ENCODE measurements around the gene EIF2B5. TPM values are rescaled to one million over a fixed set of nuclear protein-coding genes. Genes with fewer than 3 reads are reported as not detected.

EIF2B5 gene
- total and polyA plus RNA-seq, 2 donors (not counting 1 experiment from before 2014, with no cell fraction given) = 73.2 to 83.8 TPM

DNA sequence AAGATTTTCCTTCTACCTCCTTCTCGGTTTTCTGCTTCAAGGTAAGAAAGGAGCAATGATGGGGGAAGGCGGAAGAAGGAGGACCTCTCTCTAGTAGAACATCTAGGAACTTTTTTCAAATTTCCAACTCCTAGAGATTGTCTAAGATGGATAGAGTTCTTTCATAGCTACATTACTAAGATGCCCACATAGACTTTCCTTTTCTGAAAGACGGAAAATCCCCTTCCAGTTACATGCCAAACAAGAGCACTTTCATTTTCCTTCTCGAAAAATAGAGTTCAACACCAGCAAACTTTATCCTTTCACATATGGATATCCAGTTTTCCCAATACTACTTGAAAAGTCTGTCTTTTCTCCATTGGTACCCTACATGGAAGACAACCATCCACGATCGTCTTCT lies 37.6 kb upstream of the EIF2B5 start:
- intact Hi-C loops (cut with micrococcal nuclease) = no loop called here
- H3K4me2 ChIP-seq (replicated peaks; ENCODE audit: low read depth, low read length, poor library complexity, severe bottlenecking) = no peak overlapping the region
- no peak overlapping the region for H3K27ac ChIP-seq (ENCODE audit: low read length in 2 of 2)
- no peak for DNase-seq
- 87% methylated on average over 4 of the region's 6 CpGs for WGBS (ENCODE audit: insufficient coverage)
- TF ChIP-seq EZH2 (IDR thresholded peaks at IDR 0.05; ENCODE audit: borderline replicate concordance, insufficient read depth, low read depth, low read length, poor library complexity, severe bottlenecking) (no peak), CTCF (IDR thresholded peaks at IDR 0.05) (no peak)
- H3K4me3 Mint-ChIP-seq = no peak overlapping the region
- no peak for ATAC-seq (ENCODE audit: low read depth)
- H3K9ac ChIP-seq (ENCODE audit: low read length) = no peak overlapping the region
- no peaks in the 10 kb centered on the region for H4K20me1 ChIP-seq (ENCODE audit: control insufficient read depth, insufficient read depth, low read length, poor library complexity, severe bottlenecking)
- H3K4me1 Mint-ChIP-seq = no peaks in the 10 kb centered on the region
- CTCF ChIA-PET = no interaction called here
- no peak overlapping the region for H3K4me3 ChIP-seq (ENCODE audit: control extremely low read depth in 1 of 5, extremely low read depth in 1 of 5, insufficient read depth in 1 of 5, low read depth in 2 of 5, low read length in 4 of 5)
- peaks cover 0 to 3% of the 10 kb centered on the region in 2 donors for H3K4me1 ChIP-seq (ENCODE audit: control insufficient read depth in 2 of 2, insufficient read depth in 2 of 2, low read length in 2 of 2)
- peaks cover 8% of the 10 kb centered on the region for H3K27me3 Mint-ChIP-seq
- H3K27me3 ChIP-seq (replicated peaks in 1 of 4; ENCODE audit: control extremely low read depth in 1 of 4, control insufficient read depth in 3 of 4, insufficient read depth in 4 of 4, low read length in 3 of 4) = peaks cover 0 to 2% (median 1%) of the 10 kb centered on the region in 4 experiments
- POLR2A ChIA-PET = no interaction called here
- H3K9me3 ChIP-seq (ENCODE audit: control extremely low read depth in 1 of 3, control insufficient read depth in 2 of 3, insufficient read depth in 1 of 3, low read length in 2 of 3) = peaks cover 0 to 12% (median 5%) of the 10 kb centered on the region in 3 donors
- no peak overlapping the region for H3K27ac Mint-ChIP-seq
- H3K36me3 ChIP-seq (replicated peaks in 1 of 2; ENCODE audit: control extremely low read depth in 1 of 2, control insufficient read depth in 1 of 2, extremely low read depth in 1 of 2, insufficient read depth in 2 of 2, low read length in 1 of 2) = no peaks in the 10 kb centered on the region
- H3K9me3 Mint-ChIP-seq (ENCODE audit: insufficient read depth) = no peaks in the 10 kb centered on the region
- no peak overlapping the region for H2AFZ ChIP-seq (ENCODE audit: insufficient read depth, low read depth, low read length, poor library complexity, severe bottlenecking)
- H3K79me2 ChIP-seq (ENCODE audit: control insufficient read depth, insufficient read depth, low read length) = no peaks in the 10 kb centered on the region

DNA sequence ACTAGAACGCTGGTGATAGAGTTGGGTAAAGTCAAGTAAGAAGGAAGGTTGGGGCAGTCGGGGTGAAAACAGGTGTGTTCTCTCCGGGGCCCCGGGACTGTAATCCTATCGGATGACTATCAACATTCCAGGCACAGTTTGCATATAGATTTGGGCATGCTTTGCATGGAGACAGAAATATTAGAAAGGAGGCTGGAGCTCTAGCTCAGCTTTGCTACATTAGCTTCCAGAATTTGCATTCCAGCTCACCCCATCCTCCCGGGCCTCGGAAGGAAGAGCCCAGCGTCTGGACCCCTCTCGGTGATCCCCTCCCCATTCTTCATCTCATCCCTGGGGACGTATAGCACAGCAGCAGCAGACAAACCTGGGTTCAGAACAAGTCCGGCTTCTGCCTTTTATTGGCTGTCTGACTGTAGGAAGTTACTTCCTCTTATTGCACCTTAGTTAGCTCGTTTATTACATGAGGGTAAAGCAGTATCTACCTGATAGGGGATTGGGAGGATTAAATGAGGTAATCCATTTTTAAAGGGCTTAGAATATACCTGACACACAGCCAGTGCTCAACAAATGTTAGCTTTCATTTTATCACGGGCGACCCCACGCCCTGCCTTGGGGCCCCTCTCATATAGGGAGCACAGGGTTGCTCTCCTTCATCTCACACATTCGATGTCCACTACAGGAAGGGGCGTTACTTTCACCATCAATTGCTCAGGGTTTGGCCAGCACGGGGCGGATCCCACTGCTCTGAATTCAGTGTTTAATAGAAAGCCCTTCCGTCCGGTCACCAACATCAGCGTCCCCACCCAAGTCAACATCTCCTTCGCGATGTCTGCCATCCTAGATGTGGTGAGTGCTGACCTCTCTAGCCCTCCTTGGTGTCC lies 35.1 kb upstream of the EIF2B5 start:
- H3K36me3 ChIP-seq (replicated peaks in 1 of 2; ENCODE audit: control extremely low read depth in 1 of 2, control insufficient read depth in 1 of 2, extremely low read depth in 1 of 2, insufficient read depth in 2 of 2, low read length in 1 of 2) = no peaks in the 10 kb centered on the region
- POLR2A ChIA-PET = interaction anchor here (0.7 kb wide), 1 partner anchor 379 kb away, joined by 10 read pairs; no protein-coding TSS in a partner anchor
- peaks cover 0 to 2% (median 0%) of the 10 kb centered on the region in 4 experiments for H3K27me3 ChIP-seq (replicated peaks in 1 of 4; ENCODE audit: control extremely low read depth in 1 of 4, control insufficient read depth in 3 of 4, insufficient read depth in 4 of 4, low read length in 3 of 4)
- DNase-seq (no peak), ATAC-seq (ENCODE audit: low read depth) (no peak)
- H3K4me2 ChIP-seq (replicated peaks; ENCODE audit: low read depth, low read length, poor library complexity, severe bottlenecking) = no peak overlapping the region
- H3K4me1 Mint-ChIP-seq = no peaks in the 10 kb centered on the region
- H3K9ac ChIP-seq (ENCODE audit: low read length) = no peak overlapping the region
- no peak overlapping the region for H3K27ac ChIP-seq (ENCODE audit: low read length in 2 of 2)
- H3K27ac Mint-ChIP-seq = no peak overlapping the region
- no peak overlapping the region for H2AFZ ChIP-seq (ENCODE audit: insufficient read depth, low read depth, low read length, poor library complexity, severe bottlenecking)
- H3K4me3 Mint-ChIP-seq = no peak overlapping the region
- 94% methylated on average over 16 of the region's 24 CpGs for WGBS (ENCODE audit: insufficient coverage)
- peaks cover 0 to 4% (median 0%) of the 10 kb centered on the region in 3 donors for H3K9me3 ChIP-seq (ENCODE audit: control extremely low read depth in 1 of 3, control insufficient read depth in 2 of 3, insufficient read depth in 1 of 3, low read length in 2 of 3)
- peaks cover 3% of the 10 kb centered on the region for H3K27me3 Mint-ChIP-seq
- H3K9me3 Mint-ChIP-seq (ENCODE audit: insufficient read depth) = no peaks in the 10 kb centered on the region
- no peaks in the 10 kb centered on the region for H3K79me2 ChIP-seq (ENCODE audit: control insufficient read depth, insufficient read depth, low read length)
- H3K4me1 ChIP-seq (ENCODE audit: control insufficient read depth in 2 of 2, insufficient read depth in 2 of 2, low read length in 2 of 2) = peaks cover 0 to 3% of the 10 kb centered on the region in 2 donors
- no peak overlapping the region for H3K4me3 ChIP-seq (ENCODE audit: control extremely low read depth in 1 of 5, extremely low read depth in 1 of 5, insufficient read depth in 1 of 5, low read depth in 2 of 5, low read length in 4 of 5)
- CTCF ChIA-PET = interaction anchor here (0.7 kb wide), 1 partner anchor 169 kb away, joined by 3 read pairs; no protein-coding TSS in a partner anchor
- intact Hi-C loops (cut with micrococcal nuclease) = no loop called here
- H4K20me1 ChIP-seq (ENCODE audit: control insufficient read depth, insufficient read depth, low read length, poor library complexity, severe bottlenecking) = no peaks in the 10 kb centered on the region
- TF ChIP-seq EZH2 (IDR thresholded peaks at IDR 0.05; ENCODE audit: borderline replicate concordance, insufficient read depth, low read depth, low read length, poor library complexity, severe bottlenecking) = no peak
- no peak for TF ChIP-seq CTCF (IDR thresholded peaks at IDR 0.05)

All from B cell (primary cell).